Epithelial cell of esophagus (primary cell): ENCODE measurements around the gene RTL10.

Experiments used
- DNase-seq: peaks from one replicate; pipeline ENCODE4 v3.0.0; 2010; ENCODE audit warnings: low read depth
- H3K4me3 ChIP-seq: 2 replicates; pipeline ENCODE4 v1.5.1; 2011; ENCODE audit warnings: mild to moderate bottlenecking, low read length, control low read depth
- CTCF ChIP-seq: IDR thresholded peaks from 2 replicates; pipeline ENCODE4 v1.5.1; 2011; ENCODE audit warnings: low read depth, mild to moderate bottlenecking, low read length, control low read depth, inconsistent platforms; ENCODE audit not compliant: insufficient read depth; ENCODE audit errors: missing control alignments

The RTL10 gene

GRCh38 chr22:19873960-19874306, 19.3 kb upstream of the RTL10 start:
- no peak for TF ChIP-seq CTCF
- DNase-seq: no peak
- H3K4me3 ChIP-seq: no peak overlapping the region

GRCh38 chr22:19873138-19873959, 18.7 kb upstream of the RTL10 start:
- H3K4me3 ChIP-seq: no peak overlapping the region
- TF ChIP-seq CTCF: no peak

GRCh38 chr22:19872779-19873137, 18.1 kb upstream of the RTL10 start:
- no peak for TF ChIP-seq CTCF
- no peak overlapping the region for H3K4me3 ChIP-seq
- DNase-seq: no peak

More at GRCh38 chr22:19873138-19873959, 18.7 kb upstream of the RTL10 start:
- no peak for DNase-seq

GRCh38 chr22:19871845-19872778, 17.4 kb upstream of the RTL10 start:
- no peak overlapping the region for H3K4me3 ChIP-seq
- no peak for TF ChIP-seq CTCF

GRCh38 chr22:19871023-19871844, 16.6 kb upstream of the RTL10 start:
- TF ChIP-seq CTCF: no peak
- no peak overlapping the region for H3K4me3 ChIP-seq
- no peak for DNase-seq

More at GRCh38 chr22:19871845-19872778, 17.4 kb upstream of the RTL10 start:
- no peak for DNase-seq

GRCh38 chr22:19870153-19871022, 15.7 kb upstream of the RTL10 start:
- no peak overlapping the region for H3K4me3 ChIP-seq
- TF ChIP-seq CTCF: no peak
- no peak for DNase-seq
